Thyroid gland (tissue), 4 donors: Measurements from ENCODE around the gene MDM2. TPM values are rescaled to one million over a fixed set of nuclear protein-coding genes. Genes with fewer than 3 reads are reported as not detected.

Experiments used
- DNase-seq, 2 donors: peaks; one replicate each; pipeline ENCODE4 v3.0.0-alpha.2; 2019
- H3K27ac ChIP-seq, 3 donors: fragments of 200-600 bp; sonication (generic); 1 replicate in 2 of 3; 2 replicates in 1 of 3; pipeline ENCODE4 v1.5.1; 2016 to 2019; ENCODE audit warnings: mild to moderate bottlenecking in 1 of 3, moderate library complexity in 1 of 3
- H3K27me3 ChIP-seq: fragments of 200-600 bp; sonication (generic); one replicate; pipeline ENCODE4 v1.5.1; 2019
- H3K36me3 ChIP-seq, 2 donors: fragments of 200-600 bp; sonication (generic); one replicate each; pipeline ENCODE4 v1.5.1; 2016 to 2019
- H3K4me1 ChIP-seq, 2 donors: fragments of 200-600 bp; sonication (generic); one replicate each; pipeline ENCODE4 v1.5.1; 2017 to 2019
- H3K4me3 ChIP-seq, 3 donors: fragments of 200-600 bp; sonication (generic); replicated peaks in 1 of 3; 1 replicate in 2 of 3; 2 replicates in 1 of 3; pipeline ENCODE4 v1.5.1; 2016; ENCODE audit warnings: mild to moderate bottlenecking in 1 of 3
- H3K9me3 ChIP-seq: fragments of 200-600 bp; sonication (generic); one replicate; pipeline ENCODE4 v1.5.1; 2017
- CTCF ChIP-seq, 6 experiments: fragments of 200-600 bp in 3 of 6; fragments of 450-650 bp in 3 of 6; sonication (generic) in 3 of 6; IDR thresholded peaks; one replicate each; pipeline ENCODE4 v1.5.1; 2016 to 2019; ENCODE audit warnings: antibody characterized with exemption in 6 of 6, mild to moderate bottlenecking in 2 of 6, inconsistent platforms in 1 of 6, moderate library complexity in 1 of 6
- POLR2A ChIP-seq, 2 donors: fragments of 450-650 bp; IDR thresholded peaks; one replicate each; pipeline ENCODE4 v1.6.1; 2017; ENCODE audit warnings: antibody characterized with exemption in 2 of 2, mild to moderate bottlenecking in 2 of 2, moderate library complexity in 1 of 2
- WGBS, 2 donors: methylation state at CpG; one replicate each; pipeline ENCODE4 v1.1.5; 2017; 5-methylcytosine and 5-hydroxymethylcytosine counted together
- intact Hi-C: fragments of 100-400 bp; cut with DNase I; formaldehyde crosslinking; loops from one replicate; pipeline ENCODE4 v1.15.1; 2023
- total RNA-seq, 4 donors: library from RNA; depleted of rRNA; stranded (reverse); fragments of >200 nt; gene quantifications; one replicate each; pipeline ENCODE4 v1.2.3, GENCODE V29; 2016

The MDM2 gene
- total RNA-seq, 4 donors from 2014 or later, result 56.7 to 124 (median 91.6) TPM

GRCh38 chr12:68823696-68824095 is 15.7 kb downstream of the MDM2 start:
- intact Hi-C loops, result no loop called here
- Histone ChIP-seq H3K27ac (no peak overlapping the region), H3K4me3 (no peak overlapping the region), H3K27me3 (no peaks in the 10 kb centered on the region), H3K36me3 (peaks cover 37 to 51% of the 10 kb centered on the region in 2 donors), H3K4me1 (peaks cover 0 to 4% of the 10 kb centered on the region in 2 donors), H3K9me3 (no peaks in the 10 kb centered on the region)
- no peak for DNase-seq
- 94 to 95% methylated on average over 3 of the region's 3 CpGs for WGBS, 2 donors
- TF ChIP-seq POLR2A (IDR thresholded peaks at IDR 0.05) (no peak), CTCF (IDR thresholded peaks at IDR 0.05) (no peak)

DNA sequence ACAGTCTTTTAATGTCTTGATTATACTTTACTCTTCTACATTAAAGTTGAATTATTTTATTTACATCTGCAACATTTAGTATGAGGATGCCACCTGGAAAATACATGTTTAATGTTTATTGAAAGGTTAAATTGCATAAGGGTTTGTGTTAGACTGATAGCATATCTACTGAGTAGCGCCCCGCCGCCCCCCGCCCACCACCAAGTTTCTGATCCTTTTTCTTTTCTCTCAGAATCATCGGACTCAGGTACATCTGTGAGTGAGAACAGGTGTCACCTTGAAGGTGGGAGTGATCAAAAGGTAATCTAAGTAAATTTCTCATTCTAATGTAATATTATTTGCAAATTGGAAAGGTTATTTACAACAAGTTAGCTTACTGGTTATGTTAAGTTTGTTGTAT is 16.2 kb downstream of the MDM2 start:
- TF ChIP-seq POLR2A (IDR thresholded peaks at IDR 0.05) (no peak), CTCF (IDR thresholded peaks at IDR 0.05) (no peak)
- intact Hi-C loops, result no loop called here
- WGBS, 2 donors, result 94 to 95% methylated on average over 5 of the region's 5 CpGs
- Histone ChIP-seq H3K27me3 (no peaks in the 10 kb centered on the region), H3K9me3 (no peaks in the 10 kb centered on the region), H3K36me3 (peaks cover 40 to 48% of the 10 kb centered on the region in 2 donors), H3K4me3 (no peak overlapping the region), H3K27ac (no peak overlapping the region), H3K4me1 (peaks cover 0 to 4% of the 10 kb centered on the region in 2 donors)
- no peak for DNase-seq

DNA sequence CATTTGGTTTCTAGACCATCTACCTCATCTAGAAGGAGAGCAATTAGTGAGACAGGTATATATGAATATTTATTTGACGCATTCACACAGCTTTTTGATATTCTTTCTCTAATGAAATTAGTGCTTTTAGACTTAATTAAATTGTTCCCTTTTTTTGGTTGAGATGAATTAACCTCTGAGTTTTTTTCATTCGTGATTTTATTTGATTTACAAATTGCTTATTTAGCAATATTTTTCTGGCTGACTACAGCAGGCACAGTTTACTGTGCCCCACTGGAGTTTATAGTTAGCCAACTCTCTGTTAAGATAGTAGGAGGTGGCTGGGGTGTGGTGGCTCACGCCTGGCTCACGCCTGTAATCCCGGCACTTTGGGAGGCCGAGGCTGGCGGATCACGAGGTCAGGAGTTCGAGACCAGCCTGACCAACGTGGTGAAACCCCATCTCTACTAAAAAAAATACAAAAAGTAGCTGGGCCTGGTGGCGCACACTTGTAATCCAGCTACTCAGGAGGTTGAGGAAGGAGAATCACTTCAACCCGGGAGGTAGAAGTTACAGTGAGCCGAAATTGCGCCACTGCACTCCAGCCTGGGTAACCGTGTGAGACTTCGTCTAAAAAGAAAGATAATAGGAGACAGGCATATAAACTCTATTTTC is 16.7 kb downstream of the MDM2 start:
- peaks cover 0 to 4% of the 10 kb centered on the region in 2 donors for H3K4me1 ChIP-seq
- no peaks in the 10 kb centered on the region for H3K9me3 ChIP-seq
- H3K36me3 ChIP-seq, result peaks cover 35 to 43% of the 10 kb centered on the region in 2 donors
- H3K4me3 ChIP-seq, result no peak overlapping the region
- no peak overlapping the region for H3K27ac ChIP-seq
- DNase-seq, result no peak
- 95 to 96% methylated on average over 16 of the region's 16 CpGs for WGBS, 2 donors
- TF ChIP-seq POLR2A (IDR thresholded peaks at IDR 0.05) (no peak), CTCF (IDR thresholded peaks at IDR 0.05) (no peak)
- intact Hi-C loops, result no loop called here
- no peaks in the 10 kb centered on the region for H3K27me3 ChIP-seq

DNA sequence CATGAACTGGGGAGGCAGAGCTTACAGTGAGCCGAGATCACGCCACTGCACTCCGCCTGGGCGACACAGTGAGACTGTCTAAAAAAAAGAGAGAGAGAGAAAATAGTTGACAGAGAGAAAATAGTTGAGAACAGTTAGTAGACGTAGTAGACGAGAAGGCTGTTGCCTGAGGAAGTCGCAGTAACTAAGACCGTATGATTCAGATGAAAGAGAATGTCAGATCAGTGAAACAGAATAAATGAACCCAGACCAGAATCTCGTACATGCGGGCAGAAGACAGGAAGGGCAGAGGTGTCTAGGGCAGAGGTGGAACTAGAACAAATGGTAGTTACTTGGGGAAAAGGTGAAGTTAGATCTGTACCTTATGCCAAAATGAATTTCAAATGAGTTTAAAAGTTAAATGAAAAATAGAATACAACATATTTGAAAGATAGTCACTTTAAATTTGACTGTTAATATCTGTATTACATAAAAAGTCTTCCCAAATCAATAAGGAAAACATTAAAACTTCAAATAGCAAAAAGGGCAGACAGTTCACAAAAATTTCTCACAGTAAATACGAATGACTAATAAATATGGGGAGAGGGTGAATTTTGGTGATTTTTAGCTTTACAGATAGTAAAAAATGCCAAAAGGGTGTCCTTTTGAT is 17.7 kb downstream of the MDM2 start:
- peaks cover 0 to 7% of the 10 kb centered on the region in 2 donors for H3K4me1 ChIP-seq
- H3K9me3 ChIP-seq, result no peaks in the 10 kb centered on the region
- H3K27ac ChIP-seq, result no peak overlapping the region
- peaks cover 34 to 46% of the 10 kb centered on the region in 2 donors for H3K36me3 ChIP-seq
- intact Hi-C loops, result no loop called here
- no peak overlapping the region for H3K4me3 ChIP-seq
- WGBS, 2 donors, result 91 to 97% methylated on average over 11 of the region's 11 CpGs
- no peak for DNase-seq
- TF ChIP-seq CTCF (IDR thresholded peaks at IDR 0.05) (no peak), POLR2A (IDR thresholded peaks at IDR 0.05) (no peak)
- no peaks in the 10 kb centered on the region for H3K27me3 ChIP-seq
